ENCODE data around the gene IL11RA.

- TF ChIP-seq CTCF (IDR thresholded peaks at IDR 0.05; ENCODE audit: insufficient read depth, low read length, poor library complexity, severe bottlenecking) (no peak), EZH2phosphoT487 (conservative IDR thresholded peaks at IDR 0.05; ENCODE audit: low read length) (no peak)
These were observed 2.5 kb downstream of the IL11RA start for GRCh38 chr9:34654323-34655051.
